DOHH2 (cell line): Measurements from ENCODE around the gene ACSF3.

ENCODE experiments used
- EZH2phosphoT487 ChIP-seq: fragments of 200-600 bp; sonication (generic); IDR thresholded peaks from 2 replicates; pipeline ENCODE4 v1.6.1; 2017; ENCODE audit warnings: borderline replicate concordance, mild to moderate bottlenecking, antibody characterized with exemption, low read length, moderate library complexity, mixed read lengths
- TF ChIP-seq, protein P1 (sequence below): fragments of 200-600 bp; sonication (generic); IDR thresholded peaks from one replicate; pipeline ENCODE4 v1.5.1; 2014; ENCODE audit warnings: antibody characterized with exemption, mild to moderate bottlenecking, low read depth, low read length; ENCODE audit not compliant: poor library complexity, severe bottlenecking

DNA sequence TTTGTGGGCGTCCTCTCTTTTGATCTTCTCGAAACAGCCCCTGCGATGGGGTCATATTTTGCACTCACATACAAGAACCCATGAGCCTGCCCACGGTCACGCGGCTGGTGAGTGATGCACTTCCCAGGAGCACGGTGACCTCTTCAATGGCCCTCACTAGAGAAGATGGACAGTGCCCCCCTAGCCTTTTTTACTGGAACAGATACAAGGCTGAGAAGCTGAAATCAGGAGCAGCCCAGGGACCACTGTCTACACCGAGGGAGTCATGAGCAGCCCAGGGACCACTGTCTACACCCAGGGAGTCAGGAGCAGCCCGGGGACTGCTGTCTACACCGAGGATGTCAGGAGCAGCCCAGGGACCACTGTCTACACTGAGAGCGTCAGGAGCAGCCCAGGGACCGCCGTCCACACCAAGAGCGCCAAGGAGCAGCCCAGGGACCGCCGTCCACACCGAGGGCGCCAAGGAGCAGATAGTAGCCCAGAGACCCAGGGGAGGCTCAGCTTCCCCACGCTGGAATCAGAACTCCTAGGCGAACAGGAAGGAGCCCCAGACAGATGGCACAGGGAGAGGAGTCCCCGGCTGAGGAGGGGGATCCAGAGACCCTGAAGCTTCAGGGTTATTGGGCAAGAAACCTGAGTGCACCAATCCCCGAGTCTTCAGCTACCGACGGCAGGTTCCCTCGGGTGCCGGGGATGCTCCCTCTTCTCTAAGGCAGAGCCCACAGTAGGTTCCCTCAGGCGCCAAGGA lies 23.7 kb downstream of the ACSF3 start:
- TF ChIP-seq, protein P1, sequence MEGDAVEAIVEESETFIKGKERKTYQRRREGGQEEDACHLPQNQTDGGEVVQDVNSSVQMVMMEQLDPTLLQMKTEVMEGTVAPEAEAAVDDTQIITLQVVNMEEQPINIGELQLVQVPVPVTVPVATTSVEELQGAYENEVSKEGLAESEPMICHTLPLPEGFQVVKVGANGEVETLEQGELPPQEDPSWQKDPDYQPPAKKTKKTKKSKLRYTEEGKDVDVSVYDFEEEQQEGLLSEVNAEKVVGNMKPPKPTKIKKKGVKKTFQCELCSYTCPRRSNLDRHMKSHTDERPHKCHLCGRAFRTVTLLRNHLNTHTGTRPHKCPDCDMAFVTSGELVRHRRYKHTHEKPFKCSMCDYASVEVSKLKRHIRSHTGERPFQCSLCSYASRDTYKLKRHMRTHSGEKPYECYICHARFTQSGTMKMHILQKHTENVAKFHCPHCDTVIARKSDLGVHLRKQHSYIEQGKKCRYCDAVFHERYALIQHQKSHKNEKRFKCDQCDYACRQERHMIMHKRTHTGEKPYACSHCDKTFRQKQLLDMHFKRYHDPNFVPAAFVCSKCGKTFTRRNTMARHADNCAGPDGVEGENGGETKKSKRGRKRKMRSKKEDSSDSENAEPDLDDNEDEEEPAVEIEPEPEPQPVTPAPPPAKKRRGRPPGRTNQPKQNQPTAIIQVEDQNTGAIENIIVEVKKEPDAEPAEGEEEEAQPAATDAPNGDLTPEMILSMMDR: no peak
- no peak for TF ChIP-seq EZH2phosphoT487
